Measurements from ENCODE around the gene PDE6B. TPM values are rescaled to one million over a fixed set of nuclear protein-coding genes. Genes with fewer than 3 reads are reported as not detected.

Gene PDE6B
- total and polyA plus RNA-seq, 2 of the 13 experiments (the other 11 are each of a cell fraction or from before 2014, with no cell fraction given): 0.38 to 0.40 TPM

DNA sequence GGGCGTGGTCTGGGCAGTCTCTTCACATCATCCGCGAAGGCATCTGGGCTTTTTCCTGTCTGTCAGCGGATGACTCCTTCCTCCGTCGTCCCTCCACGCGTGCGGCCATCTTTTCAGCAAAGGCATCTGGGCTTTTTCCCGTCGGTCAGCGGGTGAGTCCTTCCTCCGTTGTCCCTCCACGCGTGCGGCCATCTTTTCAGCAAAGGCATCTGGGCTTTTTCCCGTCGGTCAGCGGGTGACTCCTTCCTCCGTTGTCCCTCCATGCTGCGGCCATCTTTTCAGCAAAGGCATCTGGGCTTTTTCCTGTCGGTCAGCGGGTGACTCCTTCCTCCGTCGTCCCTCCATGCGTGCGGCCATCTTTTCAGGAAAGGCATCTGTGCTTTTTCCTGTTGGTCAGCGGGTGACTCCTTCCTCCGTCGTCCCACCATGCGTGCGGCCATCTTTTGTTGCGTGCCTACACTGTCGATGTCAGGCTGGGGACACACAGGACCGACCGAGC is 37.0 kb upstream of the PDE6B start:
- Histone ChIP-seq H4K20me1 (ENCODE audit: insufficient read depth, low read length) (no peaks in the 10 kb centered on the region), H3K4me3 (replicated peaks in 1 of 3; ENCODE audit: insufficient read depth in 1 of 3, low read depth in 2 of 3, low read length in 3 of 3) (no peak overlapping the region), H3K9ac (ENCODE audit: insufficient read depth, low read depth, low read length) (no peak overlapping the region), H3K4me1 (ENCODE audit: insufficient read depth, low read length) (peaks cover 22% of the 10 kb centered on the region), H2AFZ (ENCODE audit: low read length) (no peak overlapping the region), H3K36me3 (replicated peaks in 1 of 2; ENCODE audit: control insufficient read depth in 1 of 2, insufficient read depth in 2 of 2, low read length in 2 of 2) (no peaks in the 10 kb centered on the region), H3K79me2 (ENCODE audit: insufficient read depth, low read length) (no peaks in the 10 kb centered on the region), H3K27me3 (ENCODE audit: control insufficient read depth in 1 of 2, insufficient read depth in 2 of 2, low read length in 2 of 2) (peaks cover 4 to 34% of the 10 kb centered on the region in 2 experiments), H3K9me3 (ENCODE audit: low read length) (peaks cover 11% of the 10 kb centered on the region), H3K4me2 (ENCODE audit: low read depth, low read length) (no peak overlapping the region), H3K27ac (ENCODE audit: extremely low read length, insufficient read depth, low read length) (no peak overlapping the region)
- FAIRE-seq: no peak
- intact Hi-C loops (cut with micrococcal nuclease; ENCODE audit: unreplicated experiment): no loop called here
- CTCF ChIA-PET (ENCODE audit: low intra/inter-chr PET ratio, low total read pairs): no interaction called here
- no peak for DNase-seq (ENCODE audit: low spot score)
- in situ Hi-C loops (cut with HindIII; ENCODE audit: extremely low pct_ligation_motif_present, low pct_unique_long_range_greater_than_20kb): no loop called here
- BruUV-seq (replicated peaks): no TSS peak
- WGBS (ENCODE audit: low lambda C conversion rate): 75% methylated on average over 36 of the region's 36 CpGs
- no peak for ATAC-seq
- POLR2A ChIA-PET: no interaction called here
- TF ChIP-seq ZNF224 (CRISPR knock-in tag; IDR thresholded peaks at IDR 0.05) (no peak), KDM3A (CRISPR knock-in tag; IDR thresholded peaks at IDR 0.05; ENCODE audit: low read depth) (no peak), RFX1 (IDR thresholded peaks at IDR 0.05) (no peak), ZNF382 (CRISPR knock-in tag; IDR thresholded peaks at IDR 0.05; ENCODE audit: borderline replicate concordance) (no peak), ZNF563 (CRISPR knock-in tag; IDR thresholded peaks at IDR 0.05) (no peak), GABPB1 (CRISPR knock-in tag; IDR thresholded peaks at IDR 0.05) (no peak), DNMT3B (CRISPR knock-in tag; conservative IDR thresholded peaks at IDR 0.05) (no peak), ZKSCAN8 (CRISPR knock-in tag; IDR thresholded peaks at IDR 0.05; ENCODE audit: borderline replicate concordance) (no peak), JUND (CRISPR knock-in tag; IDR thresholded peaks at IDR 0.05) (no peak), ZNF329 (CRISPR knock-in tag; IDR thresholded peaks at IDR 0.05; ENCODE audit: low read depth) (no peak), RARA (CRISPR knock-in tag; IDR thresholded peaks at IDR 0.05) (no peak)
- TF ChIP-seq, protein P1, sequence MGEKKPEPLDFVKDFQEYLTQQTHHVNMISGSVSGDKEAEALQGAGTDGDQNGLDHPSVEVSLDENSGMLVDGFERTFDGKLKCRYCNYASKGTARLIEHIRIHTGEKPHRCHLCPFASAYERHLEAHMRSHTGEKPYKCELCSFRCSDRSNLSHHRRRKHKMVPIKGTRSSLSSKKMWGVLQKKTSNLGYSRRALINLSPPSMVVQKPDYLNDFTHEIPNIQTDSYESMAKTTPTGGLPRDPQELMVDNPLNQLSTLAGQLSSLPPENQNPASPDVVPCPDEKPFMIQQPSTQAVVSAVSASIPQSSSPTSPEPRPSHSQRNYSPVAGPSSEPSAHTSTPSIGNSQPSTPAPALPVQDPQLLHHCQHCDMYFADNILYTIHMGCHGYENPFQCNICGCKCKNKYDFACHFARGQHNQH (CRISPR knock-in tag; IDR thresholded peaks at IDR 0.05): no peak
- TF ChIP-seq, protein P2, sequence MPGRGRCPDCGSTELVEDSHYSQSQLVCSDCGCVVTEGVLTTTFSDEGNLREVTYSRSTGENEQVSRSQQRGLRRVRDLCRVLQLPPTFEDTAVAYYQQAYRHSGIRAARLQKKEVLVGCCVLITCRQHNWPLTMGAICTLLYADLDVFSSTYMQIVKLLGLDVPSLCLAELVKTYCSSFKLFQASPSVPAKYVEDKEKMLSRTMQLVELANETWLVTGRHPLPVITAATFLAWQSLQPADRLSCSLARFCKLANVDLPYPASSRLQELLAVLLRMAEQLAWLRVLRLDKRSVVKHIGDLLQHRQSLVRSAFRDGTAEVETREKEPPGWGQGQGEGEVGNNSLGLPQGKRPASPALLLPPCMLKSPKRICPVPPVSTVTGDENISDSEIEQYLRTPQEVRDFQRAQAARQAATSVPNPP (CRISPR knock-in tag; IDR thresholded peaks at IDR 0.05): no peak
- TF ChIP-seq, protein P3, sequence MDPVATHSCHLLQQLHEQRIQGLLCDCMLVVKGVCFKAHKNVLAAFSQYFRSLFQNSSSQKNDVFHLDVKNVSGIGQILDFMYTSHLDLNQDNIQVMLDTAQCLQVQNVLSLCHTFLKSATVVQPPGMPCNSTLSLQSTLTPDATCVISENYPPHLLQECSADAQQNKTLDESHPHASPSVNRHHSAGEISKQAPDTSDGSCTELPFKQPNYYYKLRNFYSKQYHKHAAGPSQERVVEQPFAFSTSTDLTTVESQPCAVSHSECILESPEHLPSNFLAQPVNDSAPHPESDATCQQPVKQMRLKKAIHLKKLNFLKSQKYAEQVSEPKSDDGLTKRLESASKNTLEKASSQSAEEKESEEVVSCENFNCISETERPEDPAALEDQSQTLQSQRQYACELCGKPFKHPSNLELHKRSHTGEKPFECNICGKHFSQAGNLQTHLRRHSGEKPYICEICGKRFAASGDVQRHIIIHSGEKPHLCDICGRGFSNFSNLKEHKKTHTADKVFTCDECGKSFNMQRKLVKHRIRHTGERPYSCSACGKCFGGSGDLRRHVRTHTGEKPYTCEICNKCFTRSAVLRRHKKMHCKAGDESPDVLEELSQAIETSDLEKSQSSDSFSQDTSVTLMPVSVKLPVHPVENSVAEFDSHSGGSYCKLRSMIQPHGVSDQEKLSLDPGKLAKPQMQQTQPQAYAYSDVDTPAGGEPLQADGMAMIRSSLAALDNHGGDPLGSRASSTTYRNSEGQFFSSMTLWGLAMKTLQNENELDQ (CRISPR knock-in tag; IDR thresholded peaks at IDR 0.05; ENCODE audit: borderline replicate concordance): no peak
